ENCODE results near the gene ACTL8. TPM values are rescaled to one million over a fixed set of nuclear protein-coding genes. Genes with fewer than 3 reads are reported as not detected.

ACTL8 gene
- total and polyA plus RNA-seq, 2 experiments from 2014 or later, result 0.38 to 0.71 TPM

- no peak overlapping the region for H3K4me2 ChIP-seq
- H3K27ac ChIP-seq (ENCODE audit: low read depth), result no peak overlapping the region
- H3K9me3 Mint-ChIP-seq, result no peaks in the 10 kb centered on the region; the same call in 2 of the 3 replicates
- no peaks in the 10 kb centered on the region for H4K20me1 ChIP-seq (replicated peaks; ENCODE audit: insufficient read depth)
- H3K4me1 ChIP-seq (ENCODE audit: insufficient read depth), result no peaks in the 10 kb centered on the region
- H2AFZ ChIP-seq, result no peak overlapping the region
- H3K4me3 Mint-ChIP-seq, result no peak overlapping the region
- H3K36me3 ChIP-seq (ENCODE audit: insufficient read depth), result no peaks in the 10 kb centered on the region
- no peaks in the 10 kb centered on the region for H3F3A ChIP-seq (replicated peaks; ENCODE audit: low read depth)
- H3K27me3 Mint-ChIP-seq (ENCODE audit: insufficient read depth, low read depth, poor library complexity), result no peaks in the 10 kb centered on the region
- H3K36me3 Mint-ChIP-seq (ENCODE audit: low read depth), result no peaks in the 10 kb centered on the region
- no peaks in the 10 kb centered on the region for H3K27me3 ChIP-seq (ENCODE audit: insufficient read depth)
- no peak overlapping the region for H3K4me3 ChIP-seq
- H3K9me2 ChIP-seq (ENCODE audit: insufficient read depth), result no peaks in the 10 kb centered on the region
- H3K27ac Mint-ChIP-seq, result no peak overlapping the region
- ATAC-seq (no peak), DNase-seq (ENCODE audit: low spot score) (no peak)
- H3K4me1 Mint-ChIP-seq, result no peaks in the 10 kb centered on the region
- TF ChIP-seq STAT1 (IDR thresholded peaks at IDR 0.05; ENCODE audit: unreplicated experiment) (no peak), POLR2AphosphoS5 (IDR thresholded peaks at IDR 0.05; ENCODE audit: low read depth) (no peak), ZNF331 (CRISPR knock-in tag; IDR thresholded peaks at IDR 0.05; ENCODE audit: low read depth) (no peak), ETS1 (IDR thresholded peaks at IDR 0.05) (no peak), CTCF (conservative IDR thresholded peaks at IDR 0.05; ENCODE audit: low read depth in 2 of 2) (peak in 1 of 2 experiments; percentile 28; a peak in 2 of 4 replicates)
- H3K79me2 ChIP-seq (replicated peaks; ENCODE audit: insufficient read depth), result no peaks in the 10 kb centered on the region
Measured at GRCh38 chr1:17725811-17726582, 29.1 kb upstream of the ACTL8 start.

- H3K4me2 ChIP-seq, result no peak overlapping the region
- no peak overlapping the region for H3K27ac ChIP-seq (ENCODE audit: low read depth)
- no peaks in the 10 kb centered on the region for H3F3A ChIP-seq (replicated peaks; ENCODE audit: low read depth)
- no peaks in the 10 kb centered on the region for H3K4me1 ChIP-seq (ENCODE audit: insufficient read depth)
- Mint-ChIP-seq H3K4me1 (no peaks in the 10 kb centered on the region), H3K4me3 (no peak overlapping the region), H3K9me3 (no peaks in the 10 kb centered on the region; the same call in 2 of the 3 replicates), H3K36me3 (ENCODE audit: low read depth) (no peaks in the 10 kb centered on the region), H3K27ac (no peak overlapping the region), H3K27me3 (ENCODE audit: insufficient read depth, low read depth, poor library complexity) (no peaks in the 10 kb centered on the region)
- H4K20me1 ChIP-seq (replicated peaks; ENCODE audit: insufficient read depth), result no peaks in the 10 kb centered on the region
- H3K79me2 ChIP-seq (replicated peaks; ENCODE audit: insufficient read depth), result no peaks in the 10 kb centered on the region
- no peaks in the 10 kb centered on the region for H3K27me3 ChIP-seq (ENCODE audit: insufficient read depth)
- H3K36me3 ChIP-seq (ENCODE audit: insufficient read depth), result no peaks in the 10 kb centered on the region
- H2AFZ ChIP-seq, result no peak overlapping the region
- ATAC-seq (no peak; the same call in 2 of the 3 replicates), DNase-seq (ENCODE audit: low spot score) (no peak)
- H3K9me2 ChIP-seq (ENCODE audit: insufficient read depth), result no peaks in the 10 kb centered on the region
- TF ChIP-seq EZH2phosphoT487 (IDR thresholded peaks at IDR 0.05; ENCODE audit: unreplicated experiment) (no peak), CTCF (conservative IDR thresholded peaks at IDR 0.05; ENCODE audit: low read depth in 2 of 2) (peak; percentile 29 to 51; a peak in 3 of 4 replicates)
- H3K4me3 ChIP-seq, result no peak overlapping the region
Measured at GRCh38 chr1:17728123-17728712, 26.9 kb upstream of the ACTL8 start.
